A673 (cell line): ENCODE data around the gene DDX3X. TPM values are rescaled to one million over a fixed set of nuclear protein-coding genes. Genes with fewer than 3 reads are reported as not detected.

ENCODE experiments used
- BruUV-seq: library from RNA; stranded (reverse); fragments of 400-500 nt; replicated peaks from 2 replicates; lab custom pipeline; 2021; lab: Mats Ljungman, UMichigan
- CTCF ChIA-PET: fragments of 300-600 bp; sonication (Branson Sonifier 250); formaldehyde crosslinking; loops from one replicate; lab custom pipeline; 2022; ENCODE audit warnings: antibody characterized with exemption; lab: Charles Lee
- POLR2A ChIA-PET: fragments of 300-600 bp; sonication (Branson Sonifier 250); formaldehyde crosslinking; loops from one replicate; lab custom pipeline; 2022; ENCODE audit warnings: antibody characterized with exemption; ENCODE audit not compliant: low non-redundant PET; lab: Charles Lee
- DNase-seq: peaks from one replicate; pipeline ENCODE4 v3.0.0-alpha.2; 2015; ENCODE audit warnings: low spot score
- H3K27ac ChIP-seq: fragments of 200-600 bp; sonication (generic); 2 replicates; pipeline ENCODE4 v1.5.1; 2016; ENCODE audit warnings: mixed run types, low read depth, mild to moderate bottlenecking, mixed read lengths, antibody characterized with exemption, low read length; ENCODE audit not compliant: poor library complexity, severe bottlenecking
- H3K27me3 ChIP-seq: fragments of 200-600 bp; sonication (generic); replicated peaks from 2 replicates; pipeline ENCODE4 v1.6.1; 2017; ENCODE audit warnings: mixed run types, low read depth, mild to moderate bottlenecking, mixed read lengths, antibody characterized with exemption, low read length; ENCODE audit not compliant: insufficient read depth, poor library complexity
- H3K36me3 ChIP-seq: fragments of 200-600 bp; sonication (generic); 2 replicates; pipeline ENCODE4 v1.6.1; 2016; ENCODE audit warnings: mixed run types, mild to moderate bottlenecking, mixed read lengths, antibody characterized with exemption, low read length; ENCODE audit not compliant: insufficient read depth, poor library complexity, severe bottlenecking
- H3K4me1 ChIP-seq: fragments of 200-600 bp; sonication (generic); 2 replicates; pipeline ENCODE4 v1.6.1; 2017; ENCODE audit warnings: mixed run types, mild to moderate bottlenecking, mixed read lengths, antibody characterized with exemption, low read length; ENCODE audit not compliant: insufficient read depth, poor library complexity, severe bottlenecking
- H3K4me3 ChIP-seq: fragments of 200-600 bp; sonication (generic); 2 replicates; pipeline ENCODE4 v1.5.1; 2016; ENCODE audit warnings: low read depth, mixed run types, mild to moderate bottlenecking, mixed read lengths, low read length; ENCODE audit not compliant: poor library complexity, severe bottlenecking
- H3K9me3 ChIP-seq: fragments of 200-600 bp; sonication (generic); 2 replicates; pipeline ENCODE4 v1.6.1; 2016; ENCODE audit warnings: mixed run types, low read depth, mild to moderate bottlenecking, mixed read lengths, antibody characterized with exemption, low read length; ENCODE audit not compliant: poor library complexity, severe bottlenecking
- EZH2 ChIP-seq: fragments of 200-600 bp; sonication (generic); IDR thresholded peaks from 2 replicates; pipeline ENCODE4 v1.6.1; 2017; ENCODE audit warnings: borderline replicate concordance, low read depth, mild to moderate bottlenecking, mixed read lengths, antibody characterized with exemption, low read length; ENCODE audit not compliant: poor library complexity, severe bottlenecking
- intact Hi-C: fragments of 100-400 bp; cut with micrococcal nuclease; formaldehyde crosslinking; loops from one replicate; pipeline ENCODE4 v1.10.0; 2022; ENCODE audit not compliant: unreplicated experiment
- total RNA-seq: library from RNA; stranded (reverse); gene quantifications from 2 replicates; pipeline ENCODE4 v1.2.3, GENCODE V29; 2021
- TF ChIP-seq, protein P1 (sequence below): fragments of 300-800, 200-600 bp; sonication (generic); conservative IDR thresholded peaks from 2 replicates; pipeline ENCODE4 v1.5.1; 2017; ENCODE audit warnings: low read depth, mild to moderate bottlenecking, antibody characterized with exemption, low read length, moderate library complexity, mixed read lengths

DDX3X gene
- total RNA-seq, 1 experiment from 2014 or later, result 454 TPM

- no peak overlapping the region for H3K27ac ChIP-seq
- H3K4me3 ChIP-seq, result no peak overlapping the region
- no peaks in the 10 kb centered on the region for H3K4me1 ChIP-seq
- POLR2A ChIA-PET, result no interaction called here
- intact Hi-C loops, result no loop called here
- no peak for TF ChIP-seq EZH2
- TF ChIP-seq, protein P1, sequence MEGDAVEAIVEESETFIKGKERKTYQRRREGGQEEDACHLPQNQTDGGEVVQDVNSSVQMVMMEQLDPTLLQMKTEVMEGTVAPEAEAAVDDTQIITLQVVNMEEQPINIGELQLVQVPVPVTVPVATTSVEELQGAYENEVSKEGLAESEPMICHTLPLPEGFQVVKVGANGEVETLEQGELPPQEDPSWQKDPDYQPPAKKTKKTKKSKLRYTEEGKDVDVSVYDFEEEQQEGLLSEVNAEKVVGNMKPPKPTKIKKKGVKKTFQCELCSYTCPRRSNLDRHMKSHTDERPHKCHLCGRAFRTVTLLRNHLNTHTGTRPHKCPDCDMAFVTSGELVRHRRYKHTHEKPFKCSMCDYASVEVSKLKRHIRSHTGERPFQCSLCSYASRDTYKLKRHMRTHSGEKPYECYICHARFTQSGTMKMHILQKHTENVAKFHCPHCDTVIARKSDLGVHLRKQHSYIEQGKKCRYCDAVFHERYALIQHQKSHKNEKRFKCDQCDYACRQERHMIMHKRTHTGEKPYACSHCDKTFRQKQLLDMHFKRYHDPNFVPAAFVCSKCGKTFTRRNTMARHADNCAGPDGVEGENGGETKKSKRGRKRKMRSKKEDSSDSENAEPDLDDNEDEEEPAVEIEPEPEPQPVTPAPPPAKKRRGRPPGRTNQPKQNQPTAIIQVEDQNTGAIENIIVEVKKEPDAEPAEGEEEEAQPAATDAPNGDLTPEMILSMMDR, result no peak
- CTCF ChIA-PET, result no interaction called here
- peaks cover 43% of the 10 kb centered on the region for H3K36me3 ChIP-seq
- no peaks in the 10 kb centered on the region for H3K9me3 ChIP-seq
- no TSS peak for BruUV-seq
- H3K27me3 ChIP-seq, result no peaks in the 10 kb centered on the region
- no peak for DNase-seq
These were observed 17.1 kb downstream of the DDX3X start for GRCh38 chrX:41350976-41351569.

GRCh38 chrX:41351923-41352322, 18.0 kb downstream of the DDX3X start:
- H3K9me3 ChIP-seq, result no peaks in the 10 kb centered on the region
- CTCF ChIA-PET, result no interaction called here
- TF ChIP-seq EZH2, result no peak
- intact Hi-C loops, result no loop called here
- no peak for DNase-seq
- BruUV-seq, result no TSS peak
- H3K4me3 ChIP-seq, result no peak overlapping the region
- no peaks in the 10 kb centered on the region for H3K27me3 ChIP-seq
- H3K27ac ChIP-seq, result no peak overlapping the region
- H3K36me3 ChIP-seq, result peaks cover 35% of the 10 kb centered on the region
- no peaks in the 10 kb centered on the region for H3K4me1 ChIP-seq
- POLR2A ChIA-PET, result no interaction called here

GRCh38 chrX:41352329-41352838, 18.4 kb downstream of the DDX3X start:
- no peak overlapping the region for H3K27ac ChIP-seq
- H3K4me3 ChIP-seq, result no peak overlapping the region
- TF ChIP-seq, protein P1, result no peak
- TF ChIP-seq EZH2, result no peak
- peaks cover 30% of the 10 kb centered on the region for H3K36me3 ChIP-seq
- no peak for DNase-seq
- H3K27me3 ChIP-seq, result no peaks in the 10 kb centered on the region
- H3K9me3 ChIP-seq, result no peaks in the 10 kb centered on the region
- H3K4me1 ChIP-seq, result no peaks in the 10 kb centered on the region
- BruUV-seq, result no TSS peak
- POLR2A ChIA-PET, result interaction anchor here (0.5 kb wide), 1 partner anchor 19 kb away, joined by 3 read pairs; no protein-coding TSS in a partner anchor
- intact Hi-C loops, result no loop called here
- CTCF ChIA-PET, result interaction anchor here (0.7 kb wide), 1 partner anchor 136 kb away, joined by 3 read pairs; no protein-coding TSS in a partner anchor
